K562 (cell line): ENCODE measurements around the gene IL36RN. TPM values are rescaled to one million over a fixed set of nuclear protein-coding genes. Genes with fewer than 3 reads are reported as not detected.

Experiments used
- ARID1B ChIP-seq: fragments of 450-650 bp; IDR thresholded peaks from 2 replicates; pipeline ENCODE4 v1.6.1; 2016; ENCODE audit warnings: antibody characterized with exemption, mild to moderate bottlenecking, inconsistent platforms
- ATF3 ChIP-seq, 2 experiments: fragments of 450-650 bp in 1 of 2; sonication (generic) in 1 of 2; formaldehyde crosslinking in 1 of 2; IDR thresholded peaks in 1 of 2; conservative IDR thresholded peaks in 1 of 2; 2 replicates each; pipeline versions ENCODE4 v1.6.1 to v1.8.1; 2016 to 2023; ENCODE audit warnings: mild to moderate bottlenecking in 2 of 2, moderate library complexity in 2 of 2, inconsistent platforms in 1 of 2, missing genetic modification reagents in 1 of 2
- CHCHD3 ChIP-seq: fragments of 250-450 bp; sonication (Bioruptor Pico); IDR thresholded peaks from 2 replicates; pipeline ENCODE4 v2.1.2; 2022; ENCODE audit warnings: mild to moderate bottlenecking
- FOXK2 ChIP-seq, 2 experiments: fragments of 450-650 bp; IDR thresholded peaks in 1 of 2; conservative IDR thresholded peaks in 1 of 2; 2 replicates each; pipeline ENCODE4 v1.6.1; 2016; ENCODE audit warnings: low read depth in 2 of 2, mild to moderate bottlenecking in 1 of 2
- IRF9 ChIP-seq: fragments of 450-650 bp; IDR thresholded peaks from 2 replicates; pipeline ENCODE4 v1.6.1; 2016; ENCODE audit warnings: missing biosample characterization, missing genetic modification characterization
- JUNB ChIP-seq: fragments of 450-650 bp; formaldehyde crosslinking; conservative IDR thresholded peaks from 2 replicates; pipeline ENCODE4 v1.4.0; 2020; ENCODE audit warnings: mild to moderate bottlenecking
- JUND ChIP-seq, 2 experiments: IDR thresholded peaks; 2 replicates in 1 of 2; 3 replicates in 1 of 2; pipeline ENCODE4 v1.6.1; 2011; ENCODE audit warnings: borderline replicate concordance in 2 of 2, low read depth in 2 of 2, low read length in 2 of 2, improper control_type of control experiment in 1 of 2, missing biosample characterization in 1 of 2, missing genetic modification characterization in 1 of 2, missing genetic modification reagents in 1 of 2
- NFE2 ChIP-seq: IDR thresholded peaks from 2 replicates; pipeline ENCODE4 v1.6.1; 2014; ENCODE audit warnings: antibody characterized with exemption, low read depth
- PHF20 ChIP-seq: fragments of 450-650 bp; IDR thresholded peaks from 2 replicates; pipeline ENCODE4 v1.6.1; 2018; ENCODE audit not compliant: partially characterized antibody
- POLR3G ChIP-seq: IDR thresholded peaks from 2 replicates; pipeline ENCODE4 v1.6.1; 2011; ENCODE audit not compliant: insufficient read length, insufficient replicate concordance; ENCODE audit errors: extremely low read depth
- SMARCE1 ChIP-seq: fragments of 450-650 bp; IDR thresholded peaks from 2 replicates; pipeline ENCODE4 v1.7.1; 2016; ENCODE audit warnings: mild to moderate bottlenecking
- ZC3H4 ChIP-seq: sonication (generic); formaldehyde crosslinking; IDR thresholded peaks from 2 replicates; pipeline ENCODE4 v1.9.0; 2021; ENCODE audit warnings: missing genetic modification reagents, borderline replicate concordance
- ZFP91 ChIP-seq: sonication (generic); formaldehyde crosslinking; IDR thresholded peaks from 2 replicates; pipeline ENCODE4 v1.8.0; 2022; ENCODE audit warnings: mild to moderate bottlenecking, missing genetic modification reagents
- polyA plus RNA-seq, 8 experiments: library from polyadenylated mRNA; depleted of rRNA in 4 of 8; stranded (reverse) in 5 of 8; unstranded in 3 of 8; fragments of >200 nt; fragmentation: Nextera tagmentation in 2 of 8; fragmentation: Illumina TruSeq in 1 of 8; extraction: Ambion mirVana in 2 of 8; extraction: Trizol in 1 of 8; gene quantifications; 2 replicates each; pipeline versions ENCODE4 v1.2.1 to v1.2.3, GENCODE V29; 2011 to 2014; ENCODE audit warnings: inconsistent platforms in 1 of 8, missing spikeins in 1 of 8
- total RNA-seq, 7 experiments: library from RNA; depleted of rRNA in 6 of 7; stranded (reverse); fragments of >200 nt in 6 of 7; fragmentation: Illumina TruSeq in 2 of 7; extraction: Trizol in 2 of 7; gene quantifications; 2 replicates each; pipeline versions ENCODE4 v1.2.1 to v1.2.3, GENCODE V29; 2011 to 2021; ENCODE audit warnings: low replicate concordance in 1 of 7
- TF ChIP-seq, protein P1 (sequence below): fragments of 450-650 bp; formaldehyde crosslinking; IDR thresholded peaks from 2 replicates; pipeline ENCODE4 v1.4.0; 2020; ENCODE audit warnings: mild to moderate bottlenecking, moderate library complexity

Gene IL36RN
- total and polyA plus RNA-seq, 9 of the 15 experiments (the other 6 are each of a cell fraction or from before 2014, with no cell fraction given), result not detected

GRCh38 chr2:113105047-113105785 lies 46.2 kb downstream of the IL36RN start (continued):
- TF ChIP-seq CHCHD3 (CRISPR knock-in tag) (no peak), SMARCE1 (no peak), JUNB (CRISPR knock-in tag) (0 out of 2 replicates have a peak, but pooled peaks have one; percentile 39), ZC3H4 (CRISPR knock-in tag) (no peak), JUND (IDR thresholded peaks at IDR 0.05; ENCODE audit: borderline replicate concordance, low read depth, low read length) (peak; percentile 70; the same call in 1 of the 2 replicates), JUND (tag; IDR thresholded peaks at IDR 0.05; ENCODE audit: borderline replicate concordance, low read depth, low read length) (peak; percentile 92), ZFP91 (CRISPR knock-in tag) (no peak), FOXK2 (conservative IDR thresholded peaks at IDR 0.05 in 1 of 2, IDR thresholded peaks at IDR 0.05 in 1 of 2; ENCODE audit: low read depth in 2 of 2) (no peak), PHF20 (no peak), NFE2 (0 out of 2 replicates have a peak, but pooled peaks have one; percentile 23), POLR3G (no peak), ATF3 (IDR thresholded peaks at IDR 0.05) (peak; percentile 85), ATF3 (CRISPR knock-in tag; conservative IDR thresholded peaks at IDR 0.05) (no peak), IRF9 (tag) (no peak), ARID1B (no peak)
- TF ChIP-seq, protein P1, sequence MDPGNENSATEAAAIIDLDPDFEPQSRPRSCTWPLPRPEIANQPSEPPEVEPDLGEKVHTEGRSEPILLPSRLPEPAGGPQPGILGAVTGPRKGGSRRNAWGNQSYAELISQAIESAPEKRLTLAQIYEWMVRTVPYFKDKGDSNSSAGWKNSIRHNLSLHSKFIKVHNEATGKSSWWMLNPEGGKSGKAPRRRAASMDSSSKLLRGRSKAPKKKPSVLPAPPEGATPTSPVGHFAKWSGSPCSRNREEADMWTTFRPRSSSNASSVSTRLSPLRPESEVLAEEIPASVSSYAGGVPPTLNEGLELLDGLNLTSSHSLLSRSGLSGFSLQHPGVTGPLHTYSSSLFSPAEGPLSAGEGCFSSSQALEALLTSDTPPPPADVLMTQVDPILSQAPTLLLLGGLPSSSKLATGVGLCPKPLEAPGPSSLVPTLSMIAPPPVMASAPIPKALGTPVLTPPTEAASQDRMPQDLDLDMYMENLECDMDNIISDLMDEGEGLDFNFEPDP (CRISPR knock-in tag), result no peak
